Measurements from ENCODE around the gene GLI3.

Gene GLI3

GRCh38 chr7:42162560-42163325 lies 74.3 kb downstream of the GLI3 start:
- Mint-ChIP-seq H3K9me3 (no peaks in the 10 kb centered on the region), H3K36me3 (ENCODE audit: low read depth) (peaks cover 36% of the 10 kb centered on the region), H3K27me3 (ENCODE audit: low read depth, poor library complexity) (peaks cover 4% of the 10 kb centered on the region), H3K4me3 (peak overlapping the region; percentile 18), H3K27ac (peak overlapping the region; percentile 82), H3K4me1 (peaks cover 62% of the 10 kb centered on the region)
- no peak for DNase-seq
- TF ChIP-seq, protein P1, sequence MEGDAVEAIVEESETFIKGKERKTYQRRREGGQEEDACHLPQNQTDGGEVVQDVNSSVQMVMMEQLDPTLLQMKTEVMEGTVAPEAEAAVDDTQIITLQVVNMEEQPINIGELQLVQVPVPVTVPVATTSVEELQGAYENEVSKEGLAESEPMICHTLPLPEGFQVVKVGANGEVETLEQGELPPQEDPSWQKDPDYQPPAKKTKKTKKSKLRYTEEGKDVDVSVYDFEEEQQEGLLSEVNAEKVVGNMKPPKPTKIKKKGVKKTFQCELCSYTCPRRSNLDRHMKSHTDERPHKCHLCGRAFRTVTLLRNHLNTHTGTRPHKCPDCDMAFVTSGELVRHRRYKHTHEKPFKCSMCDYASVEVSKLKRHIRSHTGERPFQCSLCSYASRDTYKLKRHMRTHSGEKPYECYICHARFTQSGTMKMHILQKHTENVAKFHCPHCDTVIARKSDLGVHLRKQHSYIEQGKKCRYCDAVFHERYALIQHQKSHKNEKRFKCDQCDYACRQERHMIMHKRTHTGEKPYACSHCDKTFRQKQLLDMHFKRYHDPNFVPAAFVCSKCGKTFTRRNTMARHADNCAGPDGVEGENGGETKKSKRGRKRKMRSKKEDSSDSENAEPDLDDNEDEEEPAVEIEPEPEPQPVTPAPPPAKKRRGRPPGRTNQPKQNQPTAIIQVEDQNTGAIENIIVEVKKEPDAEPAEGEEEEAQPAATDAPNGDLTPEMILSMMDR (IDR thresholded peaks at IDR 0.05), result no peak

GRCh38 chr7:42161719-42162118 lies 75.3 kb downstream of the GLI3 start:
- Mint-ChIP-seq H3K27me3 (ENCODE audit: low read depth, poor library complexity) (peaks cover under 1% of the 10 kb centered on the region), H3K27ac (peak overlapping the region; percentile 82), H3K4me3 (no peak overlapping the region), H3K9me3 (no peaks in the 10 kb centered on the region), H3K36me3 (ENCODE audit: low read depth) (peaks cover 26% of the 10 kb centered on the region), H3K4me1 (peaks cover 54% of the 10 kb centered on the region)
- TF ChIP-seq, protein P1 (IDR thresholded peaks at IDR 0.05), result no peak
- DNase-seq, result no peak

- Mint-ChIP-seq H3K9me3 (no peaks in the 10 kb centered on the region), H3K36me3 (ENCODE audit: low read depth) (peaks cover 21% of the 10 kb centered on the region), H3K27ac (peak overlapping the region; percentile 82), H3K4me3 (no peak overlapping the region), H3K27me3 (ENCODE audit: low read depth, poor library complexity) (no peaks in the 10 kb centered on the region), H3K4me1 (peaks cover 51% of the 10 kb centered on the region)
- no peak for DNase-seq
- TF ChIP-seq, protein P1 (IDR thresholded peaks at IDR 0.05), result no peak
Measured at GRCh38 chr7:42161110-42161509, 75.9 kb downstream of the GLI3 start.

DNA sequence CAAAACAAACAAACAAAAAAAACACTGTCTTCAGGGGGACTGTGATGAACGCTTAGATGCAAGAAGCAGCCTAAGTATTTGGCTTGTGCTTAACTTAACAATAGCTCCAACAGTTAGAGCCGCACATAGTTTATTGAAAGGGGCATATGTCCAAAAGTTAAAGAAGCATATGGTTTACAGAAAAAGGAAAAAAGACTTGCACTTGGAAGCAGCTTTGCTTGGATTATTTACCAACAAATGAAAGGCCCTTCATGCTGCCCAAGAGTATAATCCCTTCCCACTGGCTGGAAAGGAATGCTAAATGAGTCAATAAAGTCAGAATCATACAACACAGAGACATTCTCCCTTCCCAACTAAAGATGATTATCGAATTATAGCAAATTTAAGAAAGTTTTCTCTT lies 77.9 kb downstream of the GLI3 start:
- Mint-ChIP-seq H3K36me3 (ENCODE audit: low read depth) (peaks cover 6% of the 10 kb centered on the region), H3K4me3 (no peak overlapping the region), H3K4me1 (peaks cover 37% of the 10 kb centered on the region), H3K27me3 (ENCODE audit: low read depth, poor library complexity) (no peaks in the 10 kb centered on the region), H3K27ac (peak overlapping the region; percentile 82), H3K9me3 (no peaks in the 10 kb centered on the region)
- TF ChIP-seq, protein P1 (IDR thresholded peaks at IDR 0.05), result no peak
- DNase-seq, result no peak

- Mint-ChIP-seq H3K9me3 (no peaks in the 10 kb centered on the region), H3K4me3 (peak overlapping the region; percentile 57), H3K36me3 (ENCODE audit: low read depth) (no peaks in the 10 kb centered on the region), H3K27ac (peak overlapping the region; percentile 95), H3K27me3 (ENCODE audit: low read depth, poor library complexity) (no peaks in the 10 kb centered on the region), H3K4me1 (peaks cover 17% of the 10 kb centered on the region)
- no peak for DNase-seq
- TF ChIP-seq, protein P1 (IDR thresholded peaks at IDR 0.05), result no peak
Measured at GRCh38 chr7:42156967-42157721, 79.9 kb downstream of the GLI3 start.
